Esophagus squamous epithelium (tissue), 5 donors: Measurements from ENCODE around the gene XRCC6. TPM values are rescaled to one million over a fixed set of nuclear protein-coding genes. Genes with fewer than 3 reads are reported as not detected.
"Not testable (repeated sequence)": the region's sequence is repeated elsewhere in the genome, so short reads cannot be mapped to it uniquely, and the experiment has no call there.

Source experiments
- DNase-seq: peaks from one replicate; lab custom pipeline; 2025; lab: John Stamatoyannopoulos, UW
- H3K27ac ChIP-seq, 4 donors: fragments of 200-600 bp; sonication (generic); one replicate each; pipeline ENCODE4 v1.5.1; 2016 to 2019; ENCODE audit warnings: mild to moderate bottlenecking in 1 of 4
- H3K27me3 ChIP-seq, 4 donors: fragments of 200-600 bp; sonication (generic); 1 replicate in 3 of 4; 2 replicates in 1 of 4; pipeline versions ENCODE4 v1.5.1 to v1.6.0; 2017 to 2021; ENCODE audit warnings: antibody characterized with exemption in 1 of 4
- H3K36me3 ChIP-seq, 3 donors: fragments of 200-600 bp; sonication (generic); one replicate each; pipeline ENCODE4 v1.5.1; 2016 to 2019
- H3K4me1 ChIP-seq, 3 donors: fragments of 200-600 bp; sonication (generic); one replicate each; pipeline ENCODE4 v1.5.1; 2017 to 2019
- H3K4me3 ChIP-seq, 4 donors: fragments of 200-600 bp; sonication (generic); 1 replicate in 3 of 4; 2 replicates in 1 of 4; pipeline ENCODE4 v1.5.1; 2016 to 2019; ENCODE audit warnings: mild to moderate bottlenecking in 2 of 4, moderate library complexity in 1 of 4
- H3K9me3 ChIP-seq, 3 donors: fragments of 200-600 bp; sonication (generic); one replicate each; pipeline ENCODE4 v1.5.1; 2016 to 2019
- CTCF ChIP-seq, 6 experiments: fragments of 450-650 bp in 4 of 6; fragments of 200-600 bp in 2 of 6; sonication (generic) in 2 of 6; IDR thresholded peaks; one replicate each; pipeline ENCODE4 v1.5.1; 2016 to 2019; ENCODE audit warnings: antibody characterized with exemption in 6 of 6, mild to moderate bottlenecking in 4 of 6, moderate library complexity in 4 of 6
- POLR2A ChIP-seq, 4 donors: fragments of 450-650 bp; IDR thresholded peaks; one replicate each; pipeline ENCODE4 v1.6.1; 2017; ENCODE audit warnings: antibody characterized with exemption in 4 of 4, mild to moderate bottlenecking in 4 of 4, moderate library complexity in 3 of 4
- WGBS, 2 donors: methylation state at CpG; one replicate each; pipeline ENCODE4 v1.1.5; 2018; 5-methylcytosine and 5-hydroxymethylcytosine counted together
- intact Hi-C: fragments of 100-400 bp; cut with DNase I; formaldehyde crosslinking; loops from one replicate; pipeline ENCODE4 v1.15.0; 2022
- total RNA-seq, 4 donors: library from RNA; depleted of rRNA; stranded (reverse); fragments of >200 nt; gene quantifications; one replicate each; pipeline ENCODE4 v1.1.0, GENCODE V29; 2016
- donor health status: DM: yes; HTN: yes; CAD: no.

The XRCC6 gene
- total RNA-seq, 4 donors from 2014 or later, result 161 to 295 (median 222) TPM

GRCh38 chr22:41625577-41625976 is 4.5 kb downstream of the XRCC6 start:
- 93 to 97% methylated on average over 7 of the region's 7 CpGs for WGBS, 2 donors
- no peaks in the 10 kb centered on the region for H3K9me3 ChIP-seq
- peaks cover 3 to 35% (median 10%) of the 10 kb centered on the region in 3 donors for H3K4me1 ChIP-seq
- intact Hi-C loops, result no loop called here
- no peak for DNase-seq
- H3K4me3 ChIP-seq, result no peak overlapping the region
- H3K36me3 ChIP-seq, result peaks cover 8 to 83% (median 34%) of the 10 kb centered on the region in 3 donors
- H3K27ac ChIP-seq, result no peak overlapping the region
- TF ChIP-seq POLR2A (IDR thresholded peaks at IDR 0.05) (no peak), CTCF (IDR thresholded peaks at IDR 0.05) (no peak)
- no peaks in the 10 kb centered on the region for H3K27me3 ChIP-seq

GRCh38 chr22:41631115-41631514 is 10.0 kb downstream of the XRCC6 start:
- H3K4me1 ChIP-seq, intact Hi-C loops, DNase-seq, H3K27me3 ChIP-seq, H3K27ac ChIP-seq, H3K9me3 ChIP-seq, H3K4me3 ChIP-seq: not testable (repeated sequence)
- H3K36me3 ChIP-seq, result peaks cover 16 to 98% (median 33%) of the 10 kb centered on the region in 3 donors
- no CpG with 5 or more reads among the region's 28 CpGs for WGBS, 2 donors

GRCh38 chr22:41631615-41632014 is 10.5 kb downstream of the XRCC6 start:
- H3K27me3 ChIP-seq, H3K27ac ChIP-seq, DNase-seq, H3K4me3 ChIP-seq, H3K4me1 ChIP-seq, H3K9me3 ChIP-seq, intact Hi-C loops: not testable (repeated sequence)
- 97% methylated on average over 9 of the region's 23 CpGs; no CpG with 5 or more reads in 1 of the 2 donors for WGBS, 2 donors
- peaks cover 11 to 98% (median 37%) of the 10 kb centered on the region in 3 donors for H3K36me3 ChIP-seq

- peaks cover 14 to 98% (median 45%) of the 10 kb centered on the region in 3 donors for H3K36me3 ChIP-seq
- H3K27ac ChIP-seq, intact Hi-C loops, H3K27me3 ChIP-seq, H3K4me1 ChIP-seq, H3K9me3 ChIP-seq, H3K4me3 ChIP-seq, DNase-seq: not testable (repeated sequence)
- WGBS, 2 donors, result 90 to 94% methylated on average over 8 of the region's 8 CpGs
Measured at GRCh38 chr22:41634610-41635009, 13.5 kb downstream of the XRCC6 start.

GRCh38 chr22:41636467-41636866 is 15.4 kb downstream of the XRCC6 start:
- no peak overlapping the region for H3K4me3 ChIP-seq
- intact Hi-C loops, result no loop called here
- TF ChIP-seq POLR2A (IDR thresholded peaks at IDR 0.05) (no peak), CTCF (IDR thresholded peaks at IDR 0.05) (no peak)
- H3K27me3 ChIP-seq, result no peaks in the 10 kb centered on the region
- 32 to 36% methylated on average over 7 of the region's 7 CpGs for WGBS, 2 donors
- no peaks in the 10 kb centered on the region for H3K9me3 ChIP-seq
- H3K36me3 ChIP-seq, result peaks cover 17 to 99% (median 44%) of the 10 kb centered on the region in 3 donors
- peaks cover 0 to 5% (median 3%) of the 10 kb centered on the region in 3 donors for H3K4me1 ChIP-seq
- H3K27ac ChIP-seq, result peak overlapping the region in 1 of 4 donors; percentile 25
- DNase-seq, result no peak

GRCh38 chr22:41637623-41638022 is 16.5 kb downstream of the XRCC6 start:
- peaks cover 16 to 100% (median 45%) of the 10 kb centered on the region in 3 donors for H3K36me3 ChIP-seq
- 94 to 100% methylated on average over 2 to 7 of the region's 8 CpGs for WGBS, 2 donors
- H3K4me1 ChIP-seq, intact Hi-C loops, H3K4me3 ChIP-seq, H3K27me3 ChIP-seq, H3K27ac ChIP-seq, H3K9me3 ChIP-seq, DNase-seq: not testable (repeated sequence)

GRCh38 chr22:41638124-41638523 is 17.0 kb downstream of the XRCC6 start:
- no peak for DNase-seq
- 84 to 85% methylated on average over 5 of the region's 5 CpGs for WGBS, 2 donors

More at GRCh38 chr22:41638124-41638523, 17.0 kb downstream of the XRCC6 start:
- H3K27ac ChIP-seq, result no peak overlapping the region
- H3K4me3 ChIP-seq, result no peak overlapping the region
- H3K4me1 ChIP-seq, result peaks cover 0 to 5% (median 3%) of the 10 kb centered on the region in 3 donors
- no peak for TF ChIP-seq CTCF (IDR thresholded peaks at IDR 0.05)
- TF ChIP-seq POLR2A (IDR thresholded peaks at IDR 0.05), result no peak
- no peaks in the 10 kb centered on the region for H3K9me3 ChIP-seq
- peaks cover 16 to 100% (median 45%) of the 10 kb centered on the region in 3 donors for H3K36me3 ChIP-seq
- intact Hi-C loops, result no loop called here
- no peaks in the 10 kb centered on the region for H3K27me3 ChIP-seq
